Psoas muscle (tissue), 8 donors: ENCODE data around the gene FAM53B. TPM values are rescaled to one million over a fixed set of nuclear protein-coding genes. Genes with fewer than 3 reads are reported as not detected.
"Not testable (repeated sequence)": the region's sequence is repeated elsewhere in the genome, so short reads cannot be mapped to it uniquely, and the experiment has no call there.

Experiments
- ATAC-seq, 4 donors: fragments of 200-7000 bp; cut with Tn5 transposase; one replicate each; pipeline ENCODE4 v1.9.1; 2020; ENCODE audit warnings: moderate library complexity in 3 of 4, mild to moderate bottlenecking in 2 of 4
- DNase-seq, 2 donors: peaks; one replicate each; pipeline ENCODE4 v3.0.0-alpha.2; 2020
- H3K27ac ChIP-seq: fragments of 200-600 bp; one replicate; pipeline ENCODE4 v1.8.0; 2022
- H3K27me3 ChIP-seq, 3 donors: fragments of 200-600 bp in 1 of 3; one replicate each; pipeline versions ENCODE4 v1.6.1 to v1.8.0; 2013 to 2022; ENCODE audit warnings: low read length in 2 of 3, mild to moderate bottlenecking in 2 of 3, moderate library complexity in 1 of 3; ENCODE audit not compliant: insufficient read depth in 3 of 3
- H3K36me3 ChIP-seq, 2 donors: fragments of 200-600 bp in 1 of 2; one replicate each; pipeline versions ENCODE4 v1.6.1 to v1.8.0; 2013 to 2022; ENCODE audit warnings: low read depth in 1 of 2, mild to moderate bottlenecking in 1 of 2, moderate library complexity in 1 of 2; ENCODE audit not compliant: insufficient read depth in 1 of 2
- H3K4me1 ChIP-seq: fragments of 200-600 bp; one replicate; pipeline ENCODE4 v1.8.0; 2022
- H3K4me3 ChIP-seq: fragments of 200-600 bp; one replicate; pipeline ENCODE4 v1.8.0; 2022; ENCODE audit warnings: mild to moderate bottlenecking
- H3K9me3 ChIP-seq: fragments of 200-600 bp; one replicate; pipeline ENCODE4 v1.8.0; 2022
- CTCF ChIP-seq: fragments of 200-600 bp; IDR thresholded peaks from one replicate; pipeline ENCODE4 v1.8.0; 2022; ENCODE audit warnings: antibody characterized with exemption
- WGBS, 3 donors: extraction: QIAGEN DNeasy Blood & Tissue Kit; methylation state at CpG; one replicate each; pipeline versions ENCODE4 v1.1.6 to v1.1.7; 2013; 5-methylcytosine and 5-hydroxymethylcytosine counted together
- intact Hi-C, 2 donors: fragments of 100-400 bp; cut with DNase I; formaldehyde crosslinking; loops; one replicate each; pipeline versions ENCODE4 v1.11.0 to v1.14.2; 2022
- polyA plus RNA-seq, 3 donors: library from polyadenylated mRNA; stranded (reverse); fragments of 200-250 nt; gene quantifications; one replicate each; pipeline ENCODE4 v1.2.3, GENCODE V29; 2013
- total RNA-seq, 4 donors: library from RNA; stranded (reverse); fragmentation: NEBNext Ultra II Directional in 2 of 4; extraction: Animal tissue kit (Norgen Biotek cat#: 25700) in 2 of 4; gene quantifications; one replicate each; pipeline versions ENCODE4 v1.2.1 to v1.2.4, GENCODE V29; 2021 to 2023
- donor health status: healthy with polysubstance abuse.
- donor health status: DM: no; HTN: no; CAD: no; lungs with moderate emphysema.
- donor health status: Bipolar disorder and iron deficiency.
- donor health status: healthy.
- donor health status: DM: yes; HTN: yes; CAD: no.
- donor health status: DM: no; HTN: no; CAD: no.
- donor health status: DM: no; HTN: no; CAD: no.
- donor health status: DM: yes; HTN: yes; CAD: no.

Gene FAM53B
- total and polyA plus RNA-seq, 7 donors = 31.0 to 178 (median 49.5) TPM

GRCh38 chr10:124611738-124612137 is 132.4 kb downstream of the FAM53B start:
- no peak overlapping the region for H3K27ac ChIP-seq
- H3K9me3 ChIP-seq = no peaks in the 10 kb centered on the region
- ATAC-seq = no peak
- H3K27me3 ChIP-seq = no peaks in the 10 kb centered on the region
- H3K36me3 ChIP-seq = no peaks in the 10 kb centered on the region
- 82 to 91% (median 89%) methylated on average over 11 of the region's 11 CpGs for whole genome bisulfite sequencing, 3 donors
- no peaks in the 10 kb centered on the region for H3K4me1 ChIP-seq
- TF ChIP-seq CTCF = no peak
- intact Hi-C loops = no loop called here
- no peak for DNase-seq
- no peak overlapping the region for H3K4me3 ChIP-seq

GRCh38 chr10:124610851-124611250 is 133.3 kb downstream of the FAM53B start:
- H3K36me3 ChIP-seq, H3K4me3 ChIP-seq, intact Hi-C loops, H3K27me3 ChIP-seq, H3K9me3 ChIP-seq, H3K4me1 ChIP-seq, DNase-seq, ATAC-seq, H3K27ac ChIP-seq: not testable (repeated sequence)
- WGBS, 3 donors = 87 to 95% (median 94%) methylated on average over 4 to 17 of the region's 17 CpGs

- H3K4me1 ChIP-seq, ATAC-seq, DNase-seq, H3K36me3 ChIP-seq, H3K9me3 ChIP-seq, intact Hi-C loops, H3K4me3 ChIP-seq, H3K27me3 ChIP-seq, H3K27ac ChIP-seq: not testable (repeated sequence)
- 90 to 96% (median 95%) methylated on average over 15 to 16 of the region's 19 CpGs for WGBS, 3 donors
These were observed 134.0 kb downstream of the FAM53B start for GRCh38 chr10:124610186-124610585.

GRCh38 chr10:124609698-124610097 is 134.5 kb downstream of the FAM53B start:
- Histone ChIP-seq H3K27me3 (no peaks in the 10 kb centered on the region), H3K4me3 (no peak overlapping the region), H3K36me3 (no peaks in the 10 kb centered on the region), H3K4me1 (no peaks in the 10 kb centered on the region), H3K27ac (no peak overlapping the region), H3K9me3 (no peaks in the 10 kb centered on the region)
- TF ChIP-seq CTCF = no peak
- WGBS, 3 donors = 85 to 87% (median 87%) methylated on average over 11 of the region's 11 CpGs
- DNase-seq (no peak), ATAC-seq (no peak)
- intact Hi-C loops = no loop called here

GRCh38 chr10:124608093-124608721 is 136.0 kb downstream of the FAM53B start:
- ATAC-seq = no peak
- no peak for TF ChIP-seq CTCF
- no peak overlapping the region for H3K4me3 ChIP-seq
- no peaks in the 10 kb centered on the region for H3K4me1 ChIP-seq
- H3K36me3 ChIP-seq = no peaks in the 10 kb centered on the region
- DNase-seq = no peak
- H3K27me3 ChIP-seq = no peaks in the 10 kb centered on the region
- no peaks in the 10 kb centered on the region for H3K9me3 ChIP-seq
- WGBS, 3 donors = 87 to 90% (median 89%) methylated on average over 14 of the region's 14 CpGs
- intact Hi-C loops = no loop called here
- no peak overlapping the region for H3K27ac ChIP-seq

- WGBS, 3 donors = 92 to 97% (median 95%) methylated on average over 15 to 18 of the region's 18 CpGs
These were observed 136.5 kb downstream of the FAM53B start for GRCh38 chr10:124607693-124608092.

More at GRCh38 chr10:124607693-124608092, 136.5 kb downstream of the FAM53B start:
- Histone ChIP-seq H3K9me3 (no peaks in the 10 kb centered on the region), H3K4me3 (no peak overlapping the region), H3K27ac (no peak overlapping the region), H3K36me3 (no peaks in the 10 kb centered on the region), H3K4me1 (no peaks in the 10 kb centered on the region), H3K27me3 (no peaks in the 10 kb centered on the region)
- TF ChIP-seq CTCF = no peak
- intact Hi-C loops = no loop called here
- ATAC-seq (no peak), DNase-seq (no peak)
